AG10803 (cell line): Measurements from ENCODE around the gene TUBB3.
A peak's percentile ranks its signal among the peaks of the same experiment; 100 is the strongest.
"Not testable (repeated sequence)": the region's sequence is repeated elsewhere in the genome, so short reads cannot be mapped to it uniquely, and the experiment has no call there.

ENCODE experiments used
- DNase-seq: peaks from one replicate; pipeline ENCODE4 v3.0.0; 2010; ENCODE audit warnings: low read depth
- H3K4me3 ChIP-seq: 2 replicates; pipeline ENCODE4 v1.5.1; 2011; ENCODE audit warnings: mild to moderate bottlenecking, low read length, control low read depth
- CTCF ChIP-seq: conservative IDR thresholded peaks from 2 replicates; pipeline ENCODE4 v1.5.1; 2011; ENCODE audit warnings: mild to moderate bottlenecking, low read length, control low read depth, inconsistent platforms

The TUBB3 gene

GRCh38 chr16:89922884-89923639 lies at the start of gene TUBB3:
Gene TUBB3 (plus strand): TSS chr16:89923342. CDS start chr16:89923402, 60 bp downstream.
- TF ChIP-seq CTCF, result no peak
- peak; percentile 79 for DNase-seq
- peak within 1 kb of the TSS; percentile 85 for H3K4me3 ChIP-seq

- peak overlapping the region; percentile 91 for H3K4me3 ChIP-seq
- TF ChIP-seq CTCF, result no peak
- DNase-seq, result peak; percentile 94
Measured at GRCh38 chr16:89873972-89874689, 49.0 kb upstream of the TUBB3 start.

GRCh38 chr16:89879123-89879522 lies 44.0 kb upstream of the TUBB3 start:
- H3K4me3 ChIP-seq, DNase-seq: not testable (repeated sequence)

- H3K4me3 ChIP-seq, result no peak overlapping the region
- TF ChIP-seq CTCF, result no peak
- no peak for DNase-seq
Measured at GRCh38 chr16:89880477-89881367, 42.4 kb upstream of the TUBB3 start.

- H3K4me3 ChIP-seq, result no peak overlapping the region
- DNase-seq, result no peak
- no peak for TF ChIP-seq CTCF
Measured at GRCh38 chr16:89881368-89881730, 41.8 kb upstream of the TUBB3 start.

GRCh38 chr16:89883346-89884040 lies 39.6 kb upstream of the TUBB3 start:
- TF ChIP-seq CTCF, result no peak
- no peak for DNase-seq
- H3K4me3 ChIP-seq, result no peak overlapping the region

GRCh38 chr16:89884041-89884421 lies 39.1 kb upstream of the TUBB3 start:
- no peak overlapping the region for H3K4me3 ChIP-seq
- TF ChIP-seq CTCF, result no peak
- no peak for DNase-seq
